ENCODE measurements around the gene DCAF4. TPM values are rescaled to one million over a fixed set of nuclear protein-coding genes. Genes with fewer than 3 reads are reported as not detected.

DCAF4 gene
- total RNA-seq, 4 donors from 2014 or later: 15.7 to 50.1 (median 16.4) TPM

GRCh38 chr14:72913809-72914208, 12.5 kb upstream of the DCAF4 start:
- TF ChIP-seq CTCF (IDR thresholded peaks at IDR 0.05): no peak
- no peak for DNase-seq (ENCODE audit: low spot score)
- no peak for ATAC-seq (ENCODE audit: low FRiP score)

GRCh38 chr14:72916174-72916573, 10.1 kb upstream of the DCAF4 start:
- ATAC-seq (ENCODE audit: low FRiP score): no peak
- no peak for DNase-seq (ENCODE audit: low spot score)
- TF ChIP-seq CTCF (IDR thresholded peaks at IDR 0.05): no peak

GRCh38 chr14:72917094-72917802, 9.0 kb upstream of the DCAF4 start:
- DNase-seq (ENCODE audit: low spot score): no peak
- ATAC-seq (ENCODE audit: low FRiP score): no peak
- TF ChIP-seq CTCF (IDR thresholded peaks at IDR 0.05): no peak

- no peak for TF ChIP-seq CTCF (IDR thresholded peaks at IDR 0.05)
- no peak for ATAC-seq (ENCODE audit: low FRiP score)
- no peak for DNase-seq (ENCODE audit: low spot score)
Observed at GRCh38 chr14:72920008-72920407, 6.3 kb upstream of the DCAF4 start.

- no peak for TF ChIP-seq CTCF (IDR thresholded peaks at IDR 0.05)
- no peak for DNase-seq (ENCODE audit: low spot score)
- ATAC-seq (ENCODE audit: low FRiP score): no peak
Observed at GRCh38 chr14:72921396-72921795, 4.9 kb upstream of the DCAF4 start.

- TF ChIP-seq CTCF (IDR thresholded peaks at IDR 0.05): no peak
- DNase-seq (ENCODE audit: low spot score) (no peak), ATAC-seq (ENCODE audit: low FRiP score) (no peak)
Observed at GRCh38 chr14:72924337-72924736, 1.9 kb upstream of the DCAF4 start.

- no peak for DNase-seq (ENCODE audit: low spot score)
- TF ChIP-seq CTCF (IDR thresholded peaks at IDR 0.05): no peak
- ATAC-seq (ENCODE audit: low FRiP score): no peak
Observed at GRCh38 chr14:72925171-72925759, 999 bp upstream of the DCAF4 start.
